Skeletal muscle satellite cell (primary cell): Measurements from ENCODE around the gene FUBP1.
"Not testable (repeated sequence)": the region's sequence is repeated elsewhere in the genome, so short reads cannot be mapped to it uniquely, and the experiment has no call there.

ENCODE experiments used
- H3K27me3 ChIP-seq: 2 replicates; pipeline ENCODE4 v1.7.0; 2013; ENCODE audit warnings: low read length; ENCODE audit not compliant: control insufficient read depth, insufficient read depth
- H3K36me3 ChIP-seq: 2 replicates; pipeline ENCODE4 v1.7.0; 2013; ENCODE audit warnings: mild to moderate bottlenecking, control low read depth, low read length; ENCODE audit not compliant: insufficient read depth
- H3K4me1 ChIP-seq: 2 replicates; pipeline ENCODE4 v1.7.0; 2013; ENCODE audit warnings: low read length; ENCODE audit not compliant: control insufficient read depth, insufficient read depth
- H3K4me2 ChIP-seq: 2 replicates; pipeline ENCODE4 v1.7.0; 2013; ENCODE audit warnings: mild to moderate bottlenecking, low read length
- H3K4me3 ChIP-seq: 2 replicates; pipeline ENCODE4 v1.7.0; 2013; ENCODE audit warnings: low read length
- H3K9ac ChIP-seq: 2 replicates; pipeline ENCODE4 v1.7.0; 2013; ENCODE audit warnings: mild to moderate bottlenecking, low read depth, low read length, moderate library complexity
- H3K9me3 ChIP-seq: replicated peaks from 2 replicates; pipeline ENCODE4 v1.7.0; 2013; ENCODE audit warnings: mild to moderate bottlenecking, control low read depth, low read length

FUBP1 gene

GRCh38 chr1:77940921-77941570, 37.8 kb downstream of the FUBP1 start:
- Histone ChIP-seq H3K36me3 (peaks cover 74% of the 10 kb centered on the region), H3K9ac (no peak overlapping the region), H3K27me3 (no peaks in the 10 kb centered on the region), H3K4me2 (no peak overlapping the region), H3K4me1 (no peaks in the 10 kb centered on the region), H3K9me3 (no peaks in the 10 kb centered on the region), H3K4me3 (no peak overlapping the region)

GRCh38 chr1:77938651-77939050, 40.2 kb downstream of the FUBP1 start:
- Histone ChIP-seq H3K4me3 (no peak overlapping the region), H3K9ac (no peak overlapping the region), H3K27me3 (no peaks in the 10 kb centered on the region), H3K9me3 (no peaks in the 10 kb centered on the region), H3K4me2 (no peak overlapping the region), H3K36me3 (peaks cover 78% of the 10 kb centered on the region), H3K4me1 (no peaks in the 10 kb centered on the region)

- H3K4me3 ChIP-seq: no peak overlapping the region
- peak overlapping the region; percentile 8 for H3K4me2 ChIP-seq
- H3K9ac ChIP-seq: no peak overlapping the region
- H3K9me3 ChIP-seq: no peaks in the 10 kb centered on the region
- no peaks in the 10 kb centered on the region for H3K27me3 ChIP-seq
- H3K36me3 ChIP-seq: peaks cover 81% of the 10 kb centered on the region
- peaks cover 24% of the 10 kb centered on the region for H3K4me1 ChIP-seq
Observed at GRCh38 chr1:77929806-77930205, 49.1 kb downstream of the FUBP1 start.

- no peaks in the 10 kb centered on the region for H3K9me3 ChIP-seq
- H3K4me1 ChIP-seq: peaks cover 24% of the 10 kb centered on the region
- H3K9ac ChIP-seq: no peak overlapping the region
- no peak overlapping the region for H3K4me2 ChIP-seq
- no peak overlapping the region for H3K4me3 ChIP-seq
- H3K27me3 ChIP-seq: no peaks in the 10 kb centered on the region
- peaks cover 79% of the 10 kb centered on the region for H3K36me3 ChIP-seq
Observed at GRCh38 chr1:77927414-77927813, 51.5 kb downstream of the FUBP1 start.

- H3K4me3 ChIP-seq: no peak overlapping the region
- H3K36me3 ChIP-seq: peaks cover 75% of the 10 kb centered on the region
- H3K4me2 ChIP-seq: peak overlapping the region; percentile 35
- H3K27me3 ChIP-seq: no peaks in the 10 kb centered on the region
- H3K9me3 ChIP-seq: no peaks in the 10 kb centered on the region
- H3K4me1 ChIP-seq: peaks cover 24% of the 10 kb centered on the region
- H3K9ac ChIP-seq: no peak overlapping the region
Observed at GRCh38 chr1:77926561-77927357, 52.1 kb downstream of the FUBP1 start.

GRCh38 chr1:77925956-77926355, 52.9 kb downstream of the FUBP1 start:
- Histone ChIP-seq H3K4me3 (no peak overlapping the region), H3K27me3 (no peaks in the 10 kb centered on the region), H3K4me2 (no peak overlapping the region), H3K36me3 (peaks cover 71% of the 10 kb centered on the region), H3K9me3 (no peaks in the 10 kb centered on the region), H3K9ac (no peak overlapping the region), H3K4me1 (peaks cover 24% of the 10 kb centered on the region)

GRCh38 chr1:77925518-77925917, 53.4 kb downstream of the FUBP1 start:
- peaks cover 72% of the 10 kb centered on the region for H3K36me3 ChIP-seq
- H3K4me2 ChIP-seq: no peak overlapping the region
- H3K27me3 ChIP-seq: no peaks in the 10 kb centered on the region
- peaks cover 24% of the 10 kb centered on the region for H3K4me1 ChIP-seq
- no peak overlapping the region for H3K4me3 ChIP-seq
- H3K9me3 ChIP-seq: no peaks in the 10 kb centered on the region
- H3K9ac ChIP-seq: no peak overlapping the region

GRCh38 chr1:77918918-77919317, 60.0 kb downstream of the FUBP1 start:
- not testable (repeated sequence) for H3K9me3 ChIP-seq, H3K4me3 ChIP-seq, H3K27me3 ChIP-seq, H3K4me2 ChIP-seq, H3K9ac ChIP-seq, H3K4me1 ChIP-seq
- H3K36me3 ChIP-seq: peaks cover 57% of the 10 kb centered on the region

- Histone ChIP-seq H3K9ac (no peak overlapping the region), H3K4me1 (peaks cover 4% of the 10 kb centered on the region), H3K27me3 (no peaks in the 10 kb centered on the region), H3K36me3 (peaks cover 18% of the 10 kb centered on the region), H3K4me3 (no peak overlapping the region), H3K9me3 (no peaks in the 10 kb centered on the region), H3K4me2 (no peak overlapping the region)
Observed at GRCh38 chr1:77910116-77910515, 68.8 kb downstream of the FUBP1 start.

GRCh38 chr1:77906624-77907023, 72.2 kb downstream of the FUBP1 start:
- Histone ChIP-seq H3K9ac (no peak overlapping the region), H3K27me3 (no peaks in the 10 kb centered on the region), H3K36me3 (peaks cover 11% of the 10 kb centered on the region), H3K9me3 (no peaks in the 10 kb centered on the region), H3K4me1 (no peaks in the 10 kb centered on the region), H3K4me2 (no peak overlapping the region), H3K4me3 (no peak overlapping the region)

- Histone ChIP-seq H3K9ac (no peak overlapping the region), H3K9me3 (no peaks in the 10 kb centered on the region), H3K27me3 (no peaks in the 10 kb centered on the region), H3K4me1 (no peaks in the 10 kb centered on the region), H3K4me2 (no peak overlapping the region), H3K36me3 (peaks cover 14% of the 10 kb centered on the region), H3K4me3 (no peak overlapping the region)
Observed at GRCh38 chr1:77906019-77906545, 72.8 kb downstream of the FUBP1 start.
